ENCODE results near the gene MYH11.

DNA sequence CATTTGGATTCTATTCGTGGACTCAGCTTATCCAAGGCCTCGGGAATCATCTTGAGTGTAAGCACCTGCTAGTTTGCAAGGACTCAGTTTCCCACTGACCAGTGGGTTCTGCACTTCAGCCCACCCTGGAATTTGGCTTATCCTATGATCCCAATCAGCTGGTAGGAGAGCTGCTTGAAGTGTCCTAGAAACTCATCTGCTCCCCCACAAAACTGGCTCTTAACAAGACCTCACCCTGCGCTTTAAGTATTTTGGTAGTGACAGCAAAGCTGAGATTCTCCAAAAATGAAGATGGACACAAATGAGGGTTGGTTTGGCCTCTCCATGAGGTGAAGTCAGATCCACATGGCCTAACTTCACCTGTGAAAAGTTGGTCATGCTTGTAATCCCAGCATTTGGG lies 149.5 kb downstream of the MYH11 start:
- TF ChIP-seq, protein P1, sequence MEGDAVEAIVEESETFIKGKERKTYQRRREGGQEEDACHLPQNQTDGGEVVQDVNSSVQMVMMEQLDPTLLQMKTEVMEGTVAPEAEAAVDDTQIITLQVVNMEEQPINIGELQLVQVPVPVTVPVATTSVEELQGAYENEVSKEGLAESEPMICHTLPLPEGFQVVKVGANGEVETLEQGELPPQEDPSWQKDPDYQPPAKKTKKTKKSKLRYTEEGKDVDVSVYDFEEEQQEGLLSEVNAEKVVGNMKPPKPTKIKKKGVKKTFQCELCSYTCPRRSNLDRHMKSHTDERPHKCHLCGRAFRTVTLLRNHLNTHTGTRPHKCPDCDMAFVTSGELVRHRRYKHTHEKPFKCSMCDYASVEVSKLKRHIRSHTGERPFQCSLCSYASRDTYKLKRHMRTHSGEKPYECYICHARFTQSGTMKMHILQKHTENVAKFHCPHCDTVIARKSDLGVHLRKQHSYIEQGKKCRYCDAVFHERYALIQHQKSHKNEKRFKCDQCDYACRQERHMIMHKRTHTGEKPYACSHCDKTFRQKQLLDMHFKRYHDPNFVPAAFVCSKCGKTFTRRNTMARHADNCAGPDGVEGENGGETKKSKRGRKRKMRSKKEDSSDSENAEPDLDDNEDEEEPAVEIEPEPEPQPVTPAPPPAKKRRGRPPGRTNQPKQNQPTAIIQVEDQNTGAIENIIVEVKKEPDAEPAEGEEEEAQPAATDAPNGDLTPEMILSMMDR (conservative IDR thresholded peaks at IDR 0.05 in 1 of 2, IDR thresholded peaks at IDR 0.05 in 1 of 2; ENCODE audit: extremely low read depth in 1 of 2, insufficient read depth in 1 of 2, low read depth in 1 of 2, low read length in 2 of 2): no peak
- TF ChIP-seq EZH2 (IDR thresholded peaks at IDR 0.05; ENCODE audit: borderline replicate concordance, low read length): no peak

Data from mammary epithelial cell (primary cell).